KG1 (cell line): ENCODE measurements around the gene CCDC88A.
A peak's percentile ranks its signal among the peaks of the same experiment; 100 is the strongest.
"Not testable (repeated sequence)": the region's sequence is repeated elsewhere in the genome, so short reads cannot be mapped to it uniquely, and the experiment has no call there.

Source experiments
- DNase-seq: peaks from one replicate; lab custom pipeline; 2025; lab: John Stamatoyannopoulos, UW

Gene CCDC88A

DNA sequence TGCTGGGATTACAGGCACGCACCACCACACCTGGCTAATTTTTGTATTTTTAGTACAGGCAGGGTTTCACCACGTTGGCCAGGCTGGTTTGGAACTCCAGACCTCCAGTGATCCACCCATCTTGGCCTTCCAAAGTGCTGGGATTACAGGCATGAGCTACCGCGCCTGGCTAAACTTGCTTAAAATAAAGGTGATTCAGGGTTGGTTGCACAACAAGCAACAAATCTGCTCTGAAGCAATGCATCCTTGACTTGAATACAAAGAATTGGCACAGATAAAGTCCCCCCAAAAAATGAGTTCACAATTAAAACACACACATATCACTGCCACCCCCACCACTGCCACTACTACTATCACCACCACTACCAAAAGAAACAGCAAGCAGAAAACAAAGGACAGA lies 34.9 kb downstream of the CCDC88A start:
- no peak for DNase-seq

- DNase-seq = no peak
Observed at GRCh38 chr2:55371376-55371775, 48.3 kb downstream of the CCDC88A start.

DNA sequence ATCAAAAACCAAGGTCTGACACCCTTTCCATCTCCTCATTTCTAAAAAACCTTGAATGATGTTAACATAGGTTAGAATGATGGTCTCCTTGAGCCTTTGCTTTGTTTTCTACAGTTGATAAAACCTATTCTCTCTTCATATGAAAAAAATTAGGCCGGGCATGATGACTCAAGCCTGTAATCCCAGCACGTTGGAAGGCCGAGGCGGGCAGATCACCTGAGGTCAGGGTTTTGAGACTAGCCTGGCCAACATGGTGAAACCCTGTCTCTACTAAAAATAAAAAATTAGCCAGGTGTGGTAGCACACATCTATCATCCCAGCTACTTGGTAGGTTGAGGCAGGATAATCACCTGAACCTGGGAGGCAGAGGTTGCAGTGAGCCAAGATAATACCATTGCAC lies 49.4 kb downstream of the CCDC88A start:
- DNase-seq = no peak

- peak; percentile 8 for DNase-seq
Observed at GRCh38 chr2:55365303-55365702, 54.4 kb downstream of the CCDC88A start.

DNA sequence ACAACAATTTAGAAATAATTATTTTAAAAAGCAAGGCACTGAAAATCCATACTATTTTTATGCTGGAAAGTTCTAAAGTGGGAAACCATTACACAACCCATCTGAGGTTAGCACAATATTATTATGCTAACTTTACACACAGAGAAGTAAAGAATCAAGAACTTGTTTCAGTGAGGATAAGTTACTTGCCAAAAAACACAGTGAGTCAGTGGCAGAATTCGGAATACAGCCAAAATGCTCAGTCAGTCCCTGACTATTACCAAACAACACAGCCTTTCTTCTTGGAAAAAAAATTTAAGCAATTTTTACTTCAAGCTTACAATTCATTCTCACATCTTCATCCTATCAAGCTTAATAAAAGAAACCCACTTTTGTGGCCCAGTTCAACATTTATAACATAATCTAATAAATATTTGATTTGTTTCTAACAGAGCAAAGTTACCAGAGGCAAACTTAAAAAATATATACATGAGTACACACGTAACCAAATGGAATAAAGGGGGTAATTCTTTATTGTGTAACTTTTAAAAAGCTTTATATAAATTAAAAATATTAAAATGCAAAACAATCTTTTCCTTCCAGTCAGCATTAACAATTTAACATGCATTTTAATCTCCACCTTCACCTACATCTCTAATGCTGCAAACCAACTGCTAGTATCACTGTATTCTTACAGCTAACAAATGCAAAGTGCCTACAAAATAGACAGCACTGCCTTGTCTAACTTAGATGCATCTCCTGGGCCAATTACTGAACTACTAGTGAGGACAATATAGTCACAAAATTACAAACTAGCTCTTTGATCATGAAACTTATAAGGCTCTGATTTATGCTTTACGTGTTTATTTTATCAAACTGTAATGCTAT lies 55.2 kb downstream of the CCDC88A start:
- no peak for DNase-seq

GRCh38 chr2:55363636-55364035 lies 56.0 kb downstream of the CCDC88A start:
- DNase-seq = no peak

- DNase-seq = no peak
Observed at GRCh38 chr2:55361465-55362189, 58.0 kb downstream of the CCDC88A start.

DNA sequence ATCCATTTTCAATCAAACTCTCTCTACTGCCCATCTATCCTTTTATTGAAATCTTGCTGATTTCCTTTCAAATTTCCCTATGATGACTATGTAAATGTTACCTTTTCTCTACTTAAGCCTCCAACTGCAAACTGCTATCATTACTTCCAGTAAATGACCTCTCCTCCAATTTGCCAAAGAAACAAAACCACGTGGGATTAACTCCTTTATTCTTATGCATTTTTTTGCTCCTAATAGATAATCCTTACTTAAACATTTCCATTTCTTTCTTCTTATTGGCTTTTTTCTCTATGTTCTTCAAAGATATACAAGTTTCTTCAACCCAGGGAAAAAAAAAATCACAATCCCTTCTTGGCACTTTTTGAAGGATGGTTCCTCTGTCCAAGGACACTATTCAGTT lies 61.2 kb downstream of the CCDC88A start:
- no peak for DNase-seq

GRCh38 chr2:55357927-55358326 lies 61.7 kb downstream of the CCDC88A start:
- DNase-seq = no peak

- DNase-seq = no peak
Observed at GRCh38 chr2:55357164-55357563, 62.5 kb downstream of the CCDC88A start.

- not testable (repeated sequence) for DNase-seq
Observed at GRCh38 chr2:55356136-55356535, 63.5 kb downstream of the CCDC88A start.

DNA sequence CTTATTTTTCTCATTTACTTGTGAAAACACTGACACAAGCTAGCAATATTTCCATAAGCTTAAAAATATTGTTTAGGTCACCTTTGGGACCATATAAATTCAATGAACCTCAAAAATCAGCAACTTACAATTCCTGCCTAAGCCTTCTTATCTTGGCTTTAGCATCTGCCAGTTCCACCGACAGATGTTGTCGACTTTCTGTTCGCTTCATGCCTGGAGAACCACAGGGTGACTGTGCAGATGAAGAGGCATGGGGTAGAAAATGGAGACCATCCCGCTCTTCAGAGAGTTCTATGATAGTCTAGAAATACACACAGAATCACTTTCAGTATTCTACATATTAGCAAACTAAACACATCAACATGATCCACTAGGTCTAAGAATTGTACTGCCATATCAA lies 64.2 kb downstream of the CCDC88A start:
- no peak for DNase-seq

DNA sequence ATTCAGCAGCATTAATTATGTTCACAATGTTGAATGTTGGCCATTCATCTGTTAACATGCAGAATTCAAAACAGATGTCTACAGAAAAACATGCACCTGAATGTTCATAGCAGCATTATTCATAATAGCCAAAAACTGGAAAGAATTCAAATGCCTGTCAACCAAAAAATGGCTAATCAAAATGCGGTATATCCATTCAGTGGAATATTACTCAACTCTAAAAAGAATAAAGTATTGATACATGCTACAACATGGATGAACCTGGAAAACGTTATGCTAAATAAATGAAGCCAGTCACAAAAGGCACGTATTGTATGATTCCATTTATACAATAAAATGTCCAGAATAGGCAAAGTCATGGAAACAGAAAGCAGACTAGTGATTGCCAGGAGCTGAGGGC lies 68.0 kb downstream of the CCDC88A start:
- no peak for DNase-seq

DNA sequence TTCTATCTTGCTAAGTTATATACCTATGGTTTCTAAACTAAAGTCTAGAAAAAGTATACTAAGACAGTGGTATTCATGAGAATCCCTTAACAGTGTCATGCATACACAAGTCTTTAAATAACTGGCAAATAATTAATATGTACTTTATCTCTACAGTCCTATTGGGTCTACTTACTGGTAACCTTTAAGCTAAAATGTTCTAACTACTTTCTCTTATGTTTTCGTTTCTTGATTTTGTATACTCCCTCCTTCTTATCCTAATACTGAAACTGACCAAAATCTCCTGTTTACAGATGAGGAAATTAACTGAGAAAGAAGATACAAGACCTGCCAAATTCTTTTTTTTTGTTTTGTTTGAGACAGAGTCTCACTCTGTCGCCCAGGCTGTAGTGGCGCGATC lies 74.6 kb downstream of the CCDC88A start:
- DNase-seq = no peak

- DNase-seq = no peak
Observed at GRCh38 chr2:55338268-55338667, 81.4 kb downstream of the CCDC88A start.

DNA sequence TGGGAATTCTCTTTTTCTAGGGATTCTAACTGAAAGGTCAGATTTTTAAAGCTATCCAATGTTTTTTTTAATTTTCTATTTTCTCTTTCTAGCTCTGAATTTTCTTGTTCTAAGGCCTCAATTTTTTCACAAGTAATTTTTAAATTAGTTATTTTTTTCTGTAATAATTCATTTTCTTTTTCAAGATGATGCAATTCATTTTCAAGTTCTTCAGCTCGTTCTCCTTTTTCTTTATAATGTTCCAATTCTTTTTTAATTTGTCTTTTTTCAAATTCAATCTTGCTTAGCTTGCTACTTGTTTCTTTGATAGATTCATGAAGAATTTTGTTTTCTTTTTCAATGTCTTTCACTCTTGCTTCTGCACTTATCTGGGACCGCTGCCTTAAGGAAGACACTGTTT lies 84.9 kb downstream of the CCDC88A start:
- DNase-seq = no peak

GRCh38 chr2:55330541-55331297 lies 88.9 kb downstream of the CCDC88A start:
- DNase-seq = no peak

- DNase-seq = no peak
Observed at GRCh38 chr2:55327470-55328230, 92.0 kb downstream of the CCDC88A start.

DNA sequence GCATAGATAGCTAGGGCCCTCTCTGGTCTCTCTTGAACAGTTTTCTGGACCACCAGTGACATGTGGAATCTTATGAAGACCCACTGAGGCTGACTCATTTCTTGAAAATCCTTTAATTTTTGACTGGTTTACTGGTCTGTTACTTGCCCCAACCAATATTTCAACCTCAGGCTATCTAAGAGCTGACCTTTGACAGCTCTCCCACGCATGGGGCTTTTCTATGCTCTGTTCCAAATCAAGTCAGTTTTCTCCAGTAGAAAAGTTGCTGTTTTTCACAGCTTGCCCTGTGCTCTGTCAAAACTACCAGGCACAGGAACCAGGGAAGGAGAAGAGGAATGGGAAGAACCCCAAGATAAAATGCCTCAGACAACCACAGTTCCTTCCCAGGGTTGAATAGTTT lies 104.7 kb downstream of the CCDC88A start:
- DNase-seq = no peak

- DNase-seq = no peak
Observed at GRCh38 chr2:55311444-55311870, 108.2 kb downstream of the CCDC88A start.

DNA sequence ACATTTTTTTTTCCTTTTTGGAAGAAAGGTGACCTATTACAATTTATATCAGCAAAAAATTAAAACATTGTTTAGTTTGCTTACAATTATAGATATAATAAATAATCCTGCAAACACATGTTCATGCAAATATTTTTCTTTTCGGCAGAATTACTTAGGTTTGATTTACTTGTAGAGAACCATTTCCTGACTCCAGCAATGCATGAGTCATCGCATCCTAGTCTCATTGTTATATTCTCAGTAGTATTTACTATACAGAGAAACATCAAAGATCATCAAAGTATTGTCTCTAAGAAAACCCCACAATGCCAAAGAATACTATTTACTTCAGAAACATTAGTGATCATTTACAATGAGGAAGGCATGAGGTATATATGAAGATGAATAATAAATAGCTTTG lies 110.2 kb downstream of the CCDC88A start:
- DNase-seq = no peak

DNA sequence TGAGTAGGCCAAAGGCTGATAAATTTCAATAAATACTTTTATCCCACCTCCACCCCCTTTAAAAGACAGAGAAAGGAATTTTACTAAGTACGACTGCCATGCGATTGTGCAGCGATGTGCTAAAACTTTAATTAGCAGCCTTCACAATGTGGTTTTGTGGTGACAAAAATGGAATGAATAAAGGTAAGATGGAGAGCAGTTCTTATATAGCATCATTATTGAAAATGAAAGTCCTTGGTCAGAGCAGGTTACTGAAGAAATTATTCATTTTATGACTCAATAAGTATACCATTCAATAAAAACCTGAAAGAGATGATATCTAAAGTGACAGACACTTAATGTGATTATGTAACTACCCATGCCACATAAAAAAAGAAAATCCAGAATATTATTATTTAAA lies 117.4 kb downstream of the CCDC88A start:
- no peak for DNase-seq
